ENCODE results near the gene RPLP2.

RPLP2 gene

DNA sequence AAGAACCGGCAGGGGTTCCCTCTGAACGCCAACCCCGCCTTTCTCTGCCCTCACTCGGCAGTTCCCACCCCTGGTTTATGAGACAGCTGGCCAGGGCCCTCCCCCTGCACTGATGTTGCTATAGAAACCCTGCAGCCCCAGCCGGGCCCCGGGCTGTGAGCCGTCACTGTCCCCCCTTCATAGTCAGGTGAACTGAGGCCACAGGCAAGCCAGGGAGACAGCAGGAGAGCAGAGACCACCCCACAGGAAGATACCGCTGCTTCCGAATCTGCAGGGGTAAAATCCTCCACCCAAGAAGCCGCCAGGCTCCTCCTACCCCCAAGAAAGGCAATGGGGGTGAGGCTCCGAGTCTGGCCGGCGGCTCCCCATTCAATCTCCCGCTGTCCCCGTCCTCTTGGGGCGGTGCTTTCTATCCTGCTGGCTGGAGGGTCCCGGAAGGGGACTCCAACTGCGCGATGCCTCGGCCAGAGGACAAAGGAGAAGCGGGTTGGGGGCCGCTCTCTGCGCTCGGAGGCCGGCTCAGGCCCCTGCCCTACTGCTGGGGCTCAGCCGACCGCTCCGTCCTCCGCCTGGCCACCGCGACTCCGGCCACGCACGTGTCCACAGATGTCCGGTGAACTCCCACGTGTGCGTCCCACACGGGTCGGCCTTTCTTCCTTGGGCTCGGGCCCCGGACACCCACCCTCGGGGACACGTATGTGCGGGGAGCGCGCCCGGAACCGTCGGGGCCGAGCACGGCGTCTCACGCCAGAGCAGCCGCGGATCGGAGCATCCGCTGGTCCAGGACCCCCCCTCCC, 12.3 kb upstream of the RPLP2 start:
- H3K4me3 ChIP-seq (replicated peaks; ENCODE audit: low read depth, low read length) = peak overlapping the region; percentile 76
- TF ChIP-seq, protein P1, sequence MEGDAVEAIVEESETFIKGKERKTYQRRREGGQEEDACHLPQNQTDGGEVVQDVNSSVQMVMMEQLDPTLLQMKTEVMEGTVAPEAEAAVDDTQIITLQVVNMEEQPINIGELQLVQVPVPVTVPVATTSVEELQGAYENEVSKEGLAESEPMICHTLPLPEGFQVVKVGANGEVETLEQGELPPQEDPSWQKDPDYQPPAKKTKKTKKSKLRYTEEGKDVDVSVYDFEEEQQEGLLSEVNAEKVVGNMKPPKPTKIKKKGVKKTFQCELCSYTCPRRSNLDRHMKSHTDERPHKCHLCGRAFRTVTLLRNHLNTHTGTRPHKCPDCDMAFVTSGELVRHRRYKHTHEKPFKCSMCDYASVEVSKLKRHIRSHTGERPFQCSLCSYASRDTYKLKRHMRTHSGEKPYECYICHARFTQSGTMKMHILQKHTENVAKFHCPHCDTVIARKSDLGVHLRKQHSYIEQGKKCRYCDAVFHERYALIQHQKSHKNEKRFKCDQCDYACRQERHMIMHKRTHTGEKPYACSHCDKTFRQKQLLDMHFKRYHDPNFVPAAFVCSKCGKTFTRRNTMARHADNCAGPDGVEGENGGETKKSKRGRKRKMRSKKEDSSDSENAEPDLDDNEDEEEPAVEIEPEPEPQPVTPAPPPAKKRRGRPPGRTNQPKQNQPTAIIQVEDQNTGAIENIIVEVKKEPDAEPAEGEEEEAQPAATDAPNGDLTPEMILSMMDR (IDR thresholded peaks at IDR 0.05; ENCODE audit: low read length, missing control alignments) = no peak
- peak; percentile 76 for DNase-seq (ENCODE audit: low read depth)

DNA sequence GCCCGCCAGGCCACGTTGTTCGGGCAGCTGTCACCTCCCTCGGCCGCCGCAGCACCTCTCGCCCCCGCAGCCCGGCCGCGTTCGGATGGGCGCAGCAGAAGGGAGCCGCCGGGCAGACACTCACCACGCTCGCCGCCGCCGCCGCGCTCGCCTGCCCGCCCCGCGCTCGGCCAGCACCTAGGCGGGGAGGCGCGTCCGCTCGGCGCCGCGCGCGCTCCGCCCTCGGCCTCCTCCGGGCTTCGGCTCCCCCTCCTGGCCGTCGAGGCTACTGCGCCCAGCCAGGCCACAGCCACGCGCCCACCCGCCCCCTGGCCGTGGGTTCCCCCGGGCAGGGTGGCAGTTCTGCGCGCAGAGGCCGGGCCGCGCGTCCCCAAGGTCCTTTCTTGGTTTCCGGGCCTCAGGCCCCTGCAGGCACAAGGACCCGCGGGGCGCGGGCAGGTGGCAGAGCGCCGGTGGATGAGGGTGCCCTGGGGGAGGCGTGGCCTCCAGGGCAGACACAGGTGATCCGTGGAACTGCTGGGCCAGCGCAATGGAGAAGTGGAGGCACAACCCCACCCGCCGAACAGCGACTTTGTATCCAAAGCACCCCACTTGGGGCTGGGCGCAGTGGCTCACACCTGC, 11.6 kb upstream of the RPLP2 start, which contains the start of gene SLC25A22:
Gene SLC25A22, minus strand, starts transcription at position 189 of the 621 bp plus-strand sequence. CDS start 3,275 bp downstream, outside the sequence.
- DNase-seq (ENCODE audit: low read depth) = peak; percentile 74
- TF ChIP-seq, protein P1 (IDR thresholded peaks at IDR 0.05; ENCODE audit: low read length, missing control alignments) = peak; percentile 22
- H3K4me3 ChIP-seq (replicated peaks; ENCODE audit: low read depth, low read length) = peak within 1 kb of the TSS; percentile 76

GRCh38 chr11:799641-800316, 10.0 kb upstream of the RPLP2 start:
- no peak for DNase-seq (ENCODE audit: low read depth)
- H3K4me3 ChIP-seq (replicated peaks; ENCODE audit: low read depth, low read length) = no peak overlapping the region
- TF ChIP-seq, protein P1 (IDR thresholded peaks at IDR 0.05; ENCODE audit: low read length, missing control alignments) = no peak

GRCh38 chr11:800473-800872, 9.3 kb upstream of the RPLP2 start:
- DNase-seq (ENCODE audit: low read depth) = no peak
- TF ChIP-seq, protein P1 (IDR thresholded peaks at IDR 0.05; ENCODE audit: low read length, missing control alignments) = no peak
- no peak overlapping the region for H3K4me3 ChIP-seq (replicated peaks; ENCODE audit: low read depth, low read length)

- TF ChIP-seq, protein P1 (IDR thresholded peaks at IDR 0.05; ENCODE audit: low read length, missing control alignments) = no peak
- no peak for DNase-seq (ENCODE audit: low read depth)
- H3K4me3 ChIP-seq (replicated peaks; ENCODE audit: low read depth, low read length) = no peak overlapping the region
Observed at GRCh38 chr11:801097-801780, 8.5 kb upstream of the RPLP2 start.

DNA sequence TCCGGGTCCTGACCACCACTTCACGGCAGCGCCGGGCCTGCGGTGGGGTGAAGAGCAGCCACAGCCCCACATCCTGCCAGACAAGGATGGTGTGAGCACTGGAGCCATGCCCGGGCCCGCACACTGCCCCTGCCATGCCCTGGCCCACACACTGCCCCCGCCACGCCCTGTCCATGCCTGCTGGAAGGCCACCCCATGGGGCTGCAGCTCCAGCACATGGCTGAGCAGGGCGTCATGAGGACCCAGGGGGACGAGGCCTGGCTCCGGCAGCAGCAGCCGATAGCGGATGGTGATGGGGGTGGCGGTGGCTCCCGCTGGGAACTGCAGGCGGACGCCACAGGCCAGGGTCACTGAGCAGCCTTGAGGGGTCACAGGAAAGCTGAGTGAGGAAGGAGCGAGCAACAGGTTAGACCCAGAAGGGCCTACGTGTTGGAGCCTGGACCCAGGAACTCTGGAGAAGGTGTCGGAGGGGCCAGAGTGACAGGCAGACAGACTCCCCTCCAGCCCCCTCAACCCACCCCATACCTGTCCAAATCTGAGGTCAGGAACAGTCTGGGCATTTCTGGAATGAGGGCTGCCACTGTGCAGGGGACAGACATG, 7.6 kb upstream of the RPLP2 start:
- no peak overlapping the region for H3K4me3 ChIP-seq (replicated peaks; ENCODE audit: low read depth, low read length)
- DNase-seq (ENCODE audit: low read depth) = no peak
- TF ChIP-seq, protein P1 (IDR thresholded peaks at IDR 0.05; ENCODE audit: low read length, missing control alignments) = no peak
